GM10266 (cell line): Measurements from ENCODE around the gene MCF2L.
"Not testable (repeated sequence)": the region's sequence is repeated elsewhere in the genome, so short reads cannot be mapped to it uniquely, and the experiment has no call there.

Source experiments
- DNase-seq: peaks from one replicate; pipeline ENCODE4 v3.0.0; 2012; ENCODE audit errors: extremely low spot score
- CTCF ChIP-seq: IDR thresholded peaks from 2 replicates; pipeline ENCODE4 v1.5.1; 2012; ENCODE audit warnings: mild to moderate bottlenecking, low read depth; ENCODE audit not compliant: control insufficient read depth, insufficient read depth; ENCODE audit errors: missing control alignments

MCF2L gene

GRCh38 chr13:113024466-113024865 is 55.5 kb downstream of the MCF2L start:
- no peak for DNase-seq
- TF ChIP-seq CTCF: no peak

- TF ChIP-seq CTCF: no peak
- DNase-seq: no peak
Observed at GRCh38 chr13:113026391-113026910, 57.4 kb downstream of the MCF2L start.

- no peak for DNase-seq
- no peak for TF ChIP-seq CTCF
Observed at GRCh38 chr13:113027095-113027494, 58.1 kb downstream of the MCF2L start.

- no peak for TF ChIP-seq CTCF
- DNase-seq: no peak
Observed at GRCh38 chr13:113027566-113027965, 58.6 kb downstream of the MCF2L start.

GRCh38 chr13:113028336-113029060 is 59.5 kb downstream of the MCF2L start:
- no peak for TF ChIP-seq CTCF
- DNase-seq: no peak

GRCh38 chr13:113029061-113029445 is 60.0 kb downstream of the MCF2L start:
- no peak for TF ChIP-seq CTCF
- no peak for DNase-seq

GRCh38 chr13:113029487-113030258 is 60.7 kb downstream of the MCF2L start:
- DNase-seq: peak; percentile 76
- TF ChIP-seq CTCF: peak; percentile 77

- not testable (repeated sequence) for DNase-seq
Observed at GRCh38 chr13:113030259-113030640, 61.2 kb downstream of the MCF2L start.
